HEK293 (cell line): ENCODE results near the gene TMOD1.
"Not testable (repeated sequence)": the region's sequence is repeated elsewhere in the genome, so short reads cannot be mapped to it uniquely, and the experiment has no call there.

Source experiments
- CTCF ChIA-PET: fragments of 350-600 bp; formaldehyde crosslinking; extraction: SDS; loops from one replicate; lab custom pipeline; 2021; ENCODE audit warnings: antibody characterized with exemption; lab: Yijun Ruan, JAX
- POLR2A ChIA-PET: fragments of 300-600 bp; formaldehyde crosslinking; extraction: SDS; loops from one replicate; lab custom pipeline; 2020; ENCODE audit warnings: antibody characterized with exemption, inconsistent platforms; lab: Yijun Ruan, JAX
- H3K27ac ChIP-seq: fragments of 200-500 bp; sonication (Bioruptor generic); 2 replicates; pipeline ENCODE4 v1.5.1; 2014; ENCODE audit warnings: low read depth, low read length, control low read depth, inconsistent platforms; ENCODE audit errors: extremely low read depth
- H3K36me3 ChIP-seq, 2 experiments: fragments of 200-500 bp in 1 of 2; sonication (Bioruptor generic) in 1 of 2; 1 replicate in 1 of 2; 2 replicates in 1 of 2; pipeline ENCODE4 v1.5.1; 2014 to 2017; ENCODE audit warnings: inconsistent platforms in 2 of 2, low read length in 2 of 2; ENCODE audit not compliant: control insufficient read depth in 2 of 2, insufficient read depth in 1 of 2
- H3K4me1 ChIP-seq: fragments of 200-500 bp; sonication (Bioruptor generic); 2 replicates; pipeline ENCODE4 v1.5.1; 2014; ENCODE audit warnings: mild to moderate bottlenecking, low read length, inconsistent platforms; ENCODE audit not compliant: control insufficient read depth, insufficient read depth
- H3K4me3 ChIP-seq: 2 replicates; pipeline ENCODE4 v1.5.1; 2011; ENCODE audit warnings: low read depth, mild to moderate bottlenecking, control low read depth, low read length, moderate library complexity
- H3K9me3 ChIP-seq: fragments of 200-500 bp; sonication (Bioruptor generic); 2 replicates; pipeline ENCODE4 v1.5.1; 2014; ENCODE audit warnings: low read depth, low read length, inconsistent platforms; ENCODE audit not compliant: control insufficient read depth, insufficient read depth
- AEBP2 ChIP-seq: fragments of 450-650 bp; formaldehyde crosslinking; IDR thresholded peaks from 2 replicates; pipeline ENCODE4 v1.5.1; 2016; ENCODE audit warnings: missing biosample characterization, missing genetic modification characterization, borderline replicate concordance
- BCL11A ChIP-seq: fragments of 450-650 bp; formaldehyde crosslinking; IDR thresholded peaks from 2 replicates; pipeline ENCODE4 v1.5.1; 2016; ENCODE audit warnings: low read depth, missing biosample characterization, missing genetic modification characterization
- GFI1B ChIP-seq: fragments of 450-650 bp; formaldehyde crosslinking; IDR thresholded peaks from 2 replicates; pipeline ENCODE4 v1.5.1; 2016; ENCODE audit warnings: missing biosample characterization, missing genetic modification characterization
- KLF16 ChIP-seq: fragments of 450-650 bp; formaldehyde crosslinking; IDR thresholded peaks from 2 replicates; pipeline ENCODE4 v1.5.1; 2017; ENCODE audit warnings: missing biosample characterization, missing genetic modification characterization
- PRDM1 ChIP-seq: fragments of 450-650 bp; formaldehyde crosslinking; IDR thresholded peaks from 2 replicates; pipeline ENCODE4; 2016; ENCODE audit warnings: missing biosample characterization, missing genetic modification characterization
- REST ChIP-seq: fragments of 450-650 bp; formaldehyde crosslinking; IDR thresholded peaks from 2 replicates; pipeline ENCODE4 v1.5.1; 2016; ENCODE audit warnings: missing biosample characterization, missing genetic modification characterization
- SETDB1 ChIP-seq: IDR thresholded peaks from one replicate; pipeline ENCODE4 v1.6.1; 2017; ENCODE audit warnings: mild to moderate bottlenecking, low read length, moderate library complexity, mixed read lengths; ENCODE audit not compliant: insufficient read length
- ZBTB49 ChIP-seq: fragments of 450-650 bp; formaldehyde crosslinking; IDR thresholded peaks from 2 replicates; pipeline ENCODE4 v1.5.1; 2016; ENCODE audit warnings: missing biosample characterization, missing genetic modification characterization, low read depth
- ZNF114 ChIP-seq: fragments of 450-650 bp; formaldehyde crosslinking; IDR thresholded peaks from 2 replicates; pipeline ENCODE4 v1.5.0; 2017; ENCODE audit warnings: missing biosample characterization, missing genetic modification characterization
- ZNF324 ChIP-seq: fragments of 450-650 bp; formaldehyde crosslinking; IDR thresholded peaks from 2 replicates; pipeline ENCODE4 v1.5.1; 2016; ENCODE audit warnings: missing biosample characterization, missing genetic modification characterization
- ZNF350 ChIP-seq: fragments of 450-650 bp; formaldehyde crosslinking; IDR thresholded peaks from 2 replicates; pipeline ENCODE4 v1.5.0; 2017; ENCODE audit warnings: missing biosample characterization, mild to moderate bottlenecking, missing genetic modification characterization
- ZNF426 ChIP-seq: fragments of 450-650 bp; formaldehyde crosslinking; IDR thresholded peaks from 2 replicates; pipeline ENCODE4 v1.5.1; 2017; ENCODE audit warnings: missing biosample characterization, missing genetic modification characterization, mild to moderate bottlenecking, inconsistent platforms, moderate library complexity
- ZNF433 ChIP-seq: fragments of 450-650 bp; formaldehyde crosslinking; IDR thresholded peaks from 2 replicates; pipeline ENCODE4 v1.5.1; 2016; ENCODE audit warnings: missing biosample characterization, missing genetic modification characterization, low read depth
- ZNF513 ChIP-seq: fragments of 450-650 bp; IDR thresholded peaks from 2 replicates; pipeline ENCODE4 v1.5.1; 2018; ENCODE audit warnings: missing biosample characterization, missing genetic modification characterization
- ZNF776 ChIP-seq: fragments of 450-650 bp; formaldehyde crosslinking; IDR thresholded peaks from 2 replicates; pipeline ENCODE4 v1.5.0; 2017; ENCODE audit warnings: missing biosample characterization, missing genetic modification characterization, borderline replicate concordance
- ZNF830 ChIP-seq: fragments of 450-650 bp; IDR thresholded peaks from 2 replicates; pipeline ENCODE4 v1.5.0; 2018; ENCODE audit warnings: missing biosample characterization, missing genetic modification characterization, low read depth, mild to moderate bottlenecking, moderate library complexity

Gene TMOD1

GRCh38 chr9:97617939-97618416 lies 116.5 kb downstream of the TMOD1 start:
- TF ChIP-seq ZNF324 (tag by site-specific recombination) (no peak), PRDM1 (tag by site-specific recombination) (no peak), AEBP2 (tag by site-specific recombination) (no peak), ZNF776 (tag by site-specific recombination) (no peak), ZNF513 (tag by site-specific recombination) (no peak)
- no peak overlapping the region for H3K27ac ChIP-seq
- ChIA-PET POLR2A (no interaction called here), CTCF (interaction anchor here (0.7 to 13.2 kb wide), 5 partner anchors 10 to 232 kb away, joined by 3 to 255 read pairs (median 4); partner anchors contain the start of gene TSTD2)
- H3K36me3 ChIP-seq, result peaks cover 0 to 66% of the 10 kb centered on the region in 2 experiments; a peak in 2 of 3 replicates
- H3K9me3 ChIP-seq, result no peaks in the 10 kb centered on the region
- H3K4me1 ChIP-seq, result no peaks in the 10 kb centered on the region
- H3K4me3 ChIP-seq, result no peak overlapping the region

GRCh38 chr9:97620063-97620462 lies 118.6 kb downstream of the TMOD1 start:
- H3K9me3 ChIP-seq, H3K27ac ChIP-seq, H3K4me3 ChIP-seq, POLR2A ChIA-PET, H3K4me1 ChIP-seq: not testable (repeated sequence)
- peaks cover 6 to 74% of the 10 kb centered on the region in 2 experiments for H3K36me3 ChIP-seq
- CTCF ChIA-PET, result interaction anchor here (0.6 to 13.2 kb wide), 4 partner anchors 21 to 233 kb away, joined by 3 to 255 read pairs (median 5); no protein-coding TSS in a partner anchor
- peak; percentile 37 for TF ChIP-seq SETDB1

GRCh38 chr9:97622483-97622882 lies 121.0 kb downstream of the TMOD1 start:
- H3K4me3 ChIP-seq, H3K4me1 ChIP-seq, POLR2A ChIA-PET, H3K27ac ChIP-seq, H3K9me3 ChIP-seq: not testable (repeated sequence)
- CTCF ChIA-PET, result interaction anchor here (0.8 kb wide), 1 partner anchor 158 kb away, joined by 4 read pairs; no protein-coding TSS in a partner anchor
- H3K36me3 ChIP-seq, result peaks cover 11 to 80% of the 10 kb centered on the region in 2 experiments

- H3K4me3 ChIP-seq, result no peak overlapping the region
- ChIA-PET POLR2A (interaction anchor here (1.5 kb wide), 1 partner anchor 9 kb away, joined by 9 read pairs; the partner anchor contains the start of genes NCBP1 and TSTD2), CTCF (interaction anchor here (0.7 to 2.8 kb wide), 5 partner anchors 8 to 767 kb away, joined by 3 to 26 read pairs (median 3); no protein-coding TSS in a partner anchor)
- no peak overlapping the region for H3K27ac ChIP-seq
- H3K36me3 ChIP-seq, result peaks cover 11 to 65% of the 10 kb centered on the region in 2 experiments
- no peaks in the 10 kb centered on the region for H3K9me3 ChIP-seq
- H3K4me1 ChIP-seq, result no peaks in the 10 kb centered on the region
- TF ChIP-seq GFI1B (no peak), ZNF830 (tag by site-specific recombination) (no peak), BCL11A (no peak), KLF16 (tag by site-specific recombination) (no peak), ZBTB49 (tag by site-specific recombination) (no peak), PRDM1 (tag by site-specific recombination) (no peak), REST (tag by site-specific recombination) (no peak), ZNF114 (no peak), ZNF350 (tag by site-specific recombination) (no peak), ZNF426 (tag by site-specific recombination) (no peak), ZNF433 (no peak)
Measured at GRCh38 chr9:97623946-97624345, 122.5 kb downstream of the TMOD1 start.
